CD4-positive, CD25-positive, alpha-beta regulatory T cell (primary cell): ENCODE data around the gene TRIO. TPM values are rescaled to one million over a fixed set of nuclear protein-coding genes. Genes with fewer than 3 reads are reported as not detected.

Experiments
- ATAC-seq, 2 donors: fragments of 150-1000 bp; cut with Tn5 transposase; one replicate each; pipeline ENCODE4 v1.10.0; 2021; ENCODE audit warnings: low read depth in 2 of 2, moderate number of reproducible peaks in 2 of 2, moderate library complexity in 1 of 2
- DNase-seq, 3 donors: peaks; one replicate each; pipeline versions ENCODE4 v3.0.0 to v3.0.0-alpha.2; 2012 to 2022; ENCODE audit warnings: mixed read lengths in 1 of 3
- H3K27ac ChIP-seq: one replicate; pipeline ENCODE4 v1.7.0; 2013; ENCODE audit warnings: mild to moderate bottlenecking, low read length; ENCODE audit not compliant: insufficient read depth, poor library complexity, severe bottlenecking
- H3K27me3 ChIP-seq: one replicate; pipeline ENCODE4 v1.7.0; 2013; ENCODE audit warnings: low read length; ENCODE audit not compliant: control insufficient read depth, insufficient read depth
- H3K36me3 ChIP-seq: one replicate; pipeline ENCODE4 v1.7.0; 2013; ENCODE audit warnings: mild to moderate bottlenecking, low read length, moderate library complexity; ENCODE audit not compliant: control insufficient read depth, insufficient read depth
- H3K4me1 ChIP-seq: 2 replicates; pipeline ENCODE4 v1.7.0; 2013; ENCODE audit warnings: mild to moderate bottlenecking, low read length; ENCODE audit not compliant: insufficient read depth, control insufficient read depth, poor library complexity, severe bottlenecking
- H3K4me3 ChIP-seq: one replicate; pipeline ENCODE4 v1.7.0; 2013; ENCODE audit warnings: low read depth, mild to moderate bottlenecking, low read length, moderate library complexity
- H3K9me3 ChIP-seq, 2 experiments: 1 replicate in 1 of 2; 2 replicates in 1 of 2; pipeline ENCODE4 v1.7.0; 2013; ENCODE audit warnings: low read length in 2 of 2, mild to moderate bottlenecking in 1 of 2, moderate library complexity in 1 of 2; ENCODE audit not compliant: control insufficient read depth in 2 of 2
- H3K27ac Mint-ChIP-seq, 3 donors: one replicate each; pipeline ENCODE4 v1.8.0; 2020 to 2022; ENCODE audit warnings: mild to moderate bottlenecking in 3 of 3, mixed read lengths in 3 of 3, moderate library complexity in 2 of 3
- H3K27me3 Mint-ChIP-seq: one replicate; pipeline ENCODE4 v1.8.0; 2022; ENCODE audit warnings: mild to moderate bottlenecking, mixed read lengths
- H3K36me3 Mint-ChIP-seq: one replicate; pipeline ENCODE4 v1.8.0; 2020; ENCODE audit warnings: mixed read lengths
- H3K4me1 Mint-ChIP-seq, 4 donors: one replicate each; pipeline ENCODE4 v1.8.0; 2020 to 2022; ENCODE audit warnings: mixed read lengths in 4 of 4, mild to moderate bottlenecking in 1 of 4
- H3K4me3 Mint-ChIP-seq, 4 donors: one replicate each; pipeline ENCODE4 v1.8.0; 2020 to 2022; ENCODE audit warnings: mild to moderate bottlenecking in 4 of 4, mixed read lengths in 4 of 4, moderate library complexity in 3 of 4
- H3K9me3 Mint-ChIP-seq, 7 donors: one replicate each; pipeline ENCODE4 v1.8.0; 2020 to 2022; ENCODE audit warnings: mixed read lengths in 7 of 7, mild to moderate bottlenecking in 3 of 7, moderate library complexity in 2 of 7
- polyA plus RNA-seq, 4 donors: library from polyadenylated mRNA; unstranded; fragments of 300-500 nt; fragmentation: Illumina TruSeq; gene quantifications; one replicate each; pipeline ENCODE4 v1.2.3, GENCODE V29; 2021
- total RNA-seq: library from RNA; stranded (reverse); gene quantifications from one replicate; pipeline ENCODE4 v1.2.3, GENCODE V29; 2022

The TRIO gene
- total and polyA plus RNA-seq, 5 donors from 2014 or later: 1.2 to 7.6 (median 1.8) TPM

- H3K27ac Mint-ChIP-seq: peak overlapping the region in 1 of 3 donors; percentile 2
- DNase-seq (no peak), ATAC-seq (no peak)
- H3K4me1 ChIP-seq: no peaks in the 10 kb centered on the region
- no peak overlapping the region for H3K27ac ChIP-seq
- no peaks in the 10 kb centered on the region for H3K36me3 ChIP-seq
- no peaks in the 10 kb centered on the region for H3K9me3 Mint-ChIP-seq
- H3K27me3 ChIP-seq: no peaks in the 10 kb centered on the region
- H3K4me1 Mint-ChIP-seq: peaks cover 4 to 15% (median 6%) of the 10 kb centered on the region in 4 donors
- H3K36me3 Mint-ChIP-seq: peaks cover 10% of the 10 kb centered on the region
- H3K4me3 ChIP-seq: no peak overlapping the region
- H3K27me3 Mint-ChIP-seq: no peaks in the 10 kb centered on the region
- peak overlapping the region in 2 of 4 donors; percentile 26 to 37 for H3K4me3 Mint-ChIP-seq
- no peaks in the 10 kb centered on the region for H3K9me3 ChIP-seq
These were observed 322.0 kb downstream of the TRIO start for GRCh38 chr5:14465116-14465515.

GRCh38 chr5:14465776-14466175, 322.6 kb downstream of the TRIO start:
- Histone ChIP-seq H3K4me1 (no peaks in the 10 kb centered on the region), H3K36me3 (no peaks in the 10 kb centered on the region), H3K27ac (no peak overlapping the region), H3K27me3 (no peaks in the 10 kb centered on the region), H3K4me3 (no peak overlapping the region), H3K9me3 (no peaks in the 10 kb centered on the region)
- H3K27ac Mint-ChIP-seq: peak overlapping the region in 1 of 3 donors; percentile 49
- H3K27me3 Mint-ChIP-seq: no peaks in the 10 kb centered on the region
- ATAC-seq (no peak), DNase-seq (no peak)
- H3K9me3 Mint-ChIP-seq: no peaks in the 10 kb centered on the region
- peaks cover 10% of the 10 kb centered on the region for H3K36me3 Mint-ChIP-seq
- H3K4me1 Mint-ChIP-seq: peaks cover 4 to 15% (median 6%) of the 10 kb centered on the region in 4 donors
- no peak overlapping the region for H3K4me3 Mint-ChIP-seq

GRCh38 chr5:14467251-14467650, 324.1 kb downstream of the TRIO start:
- Histone ChIP-seq H3K4me3 (no peak overlapping the region), H3K36me3 (no peaks in the 10 kb centered on the region), H3K4me1 (no peaks in the 10 kb centered on the region), H3K27me3 (no peaks in the 10 kb centered on the region), H3K9me3 (no peaks in the 10 kb centered on the region), H3K27ac (no peak overlapping the region)
- Mint-ChIP-seq H3K27ac (no peak overlapping the region), H3K4me1 (peaks cover 3 to 15% (median 5%) of the 10 kb centered on the region in 4 donors), H3K9me3 (no peaks in the 10 kb centered on the region), H3K4me3 (no peak overlapping the region), H3K36me3 (peaks cover 10% of the 10 kb centered on the region), H3K27me3 (no peaks in the 10 kb centered on the region)
- ATAC-seq: no peak
- DNase-seq: no peak

- Mint-ChIP-seq H3K4me1 (peaks cover 3 to 15% (median 5%) of the 10 kb centered on the region in 4 donors), H3K27ac (no peak overlapping the region), H3K36me3 (peaks cover 10% of the 10 kb centered on the region), H3K27me3 (no peaks in the 10 kb centered on the region), H3K4me3 (no peak overlapping the region), H3K9me3 (no peaks in the 10 kb centered on the region)
- no peaks in the 10 kb centered on the region for H3K36me3 ChIP-seq
- no peak overlapping the region for H3K27ac ChIP-seq
- no peaks in the 10 kb centered on the region for H3K9me3 ChIP-seq
- DNase-seq (no peak), ATAC-seq (no peak)
- H3K4me1 ChIP-seq: no peaks in the 10 kb centered on the region
- H3K27me3 ChIP-seq: no peaks in the 10 kb centered on the region
- H3K4me3 ChIP-seq: no peak overlapping the region
These were observed 324.7 kb downstream of the TRIO start for GRCh38 chr5:14467886-14468285.

GRCh38 chr5:14469551-14470377, 326.6 kb downstream of the TRIO start:
- Histone ChIP-seq H3K27ac (no peak overlapping the region), H3K36me3 (no peaks in the 10 kb centered on the region), H3K4me3 (no peak overlapping the region), H3K27me3 (no peaks in the 10 kb centered on the region), H3K4me1 (no peaks in the 10 kb centered on the region), H3K9me3 (no peaks in the 10 kb centered on the region)
- Mint-ChIP-seq H3K4me3 (no peak overlapping the region), H3K27me3 (no peaks in the 10 kb centered on the region), H3K36me3 (peaks cover 5% of the 10 kb centered on the region), H3K4me1 (peaks cover 0 to 7% (median 3%) of the 10 kb centered on the region in 4 donors), H3K27ac (no peak overlapping the region), H3K9me3 (no peaks in the 10 kb centered on the region)
- DNase-seq (no peak), ATAC-seq (no peak)

GRCh38 chr5:14471507-14471906, 328.4 kb downstream of the TRIO start:
- H3K4me1 Mint-ChIP-seq: no peaks in the 10 kb centered on the region
- H3K36me3 ChIP-seq: no peaks in the 10 kb centered on the region
- no peaks in the 10 kb centered on the region for H3K9me3 Mint-ChIP-seq
- ATAC-seq (no peak), DNase-seq (no peak)
- no peaks in the 10 kb centered on the region for H3K27me3 ChIP-seq
- H3K27me3 Mint-ChIP-seq: no peaks in the 10 kb centered on the region
- no peaks in the 10 kb centered on the region for H3K4me1 ChIP-seq
- H3K9me3 ChIP-seq: no peaks in the 10 kb centered on the region
- H3K36me3 Mint-ChIP-seq: no peaks in the 10 kb centered on the region
- H3K27ac Mint-ChIP-seq: peak overlapping the region in 1 of 3 donors; percentile 9
- no peak overlapping the region for H3K4me3 Mint-ChIP-seq
- no peak overlapping the region for H3K27ac ChIP-seq
- H3K4me3 ChIP-seq: no peak overlapping the region

GRCh38 chr5:14472986-14473567, 329.9 kb downstream of the TRIO start:
- H3K27me3 Mint-ChIP-seq: no peaks in the 10 kb centered on the region
- Histone ChIP-seq H3K4me3 (no peak overlapping the region), H3K36me3 (no peaks in the 10 kb centered on the region)

More at GRCh38 chr5:14472986-14473567, 329.9 kb downstream of the TRIO start:
- no peaks in the 10 kb centered on the region for H3K9me3 Mint-ChIP-seq
- DNase-seq (no peak), ATAC-seq (no peak)
- no peaks in the 10 kb centered on the region for H3K4me1 Mint-ChIP-seq
- no peaks in the 10 kb centered on the region for H3K4me1 ChIP-seq
- no peak overlapping the region for H3K27ac ChIP-seq
- H3K27ac Mint-ChIP-seq: no peak overlapping the region
- H3K27me3 ChIP-seq: no peaks in the 10 kb centered on the region
- H3K4me3 Mint-ChIP-seq: no peak overlapping the region
- H3K9me3 ChIP-seq: no peaks in the 10 kb centered on the region
- peaks cover 4% of the 10 kb centered on the region for H3K36me3 Mint-ChIP-seq
